Activated T-helper 1 cell treated with anti-CD3 and anti-CD28 coated beads, Interleukin-12 subunit alpha, Interleukin-12 subunit beta, Interleukin-2, Interleukin-4 antibody, amounts not matched to agents 30 ng/mL and 10 ng/mL and 1 ng/mL, durations not matched to agents 14 hours and 24 hours and 36 hours (primary cell): Measurements from ENCODE around the gene MYO5B. TPM values are rescaled to one million over a fixed set of nuclear protein-coding genes. Genes with fewer than 3 reads are reported as not detected.

Experiments
- DNase-seq: peaks from one replicate; pipeline ENCODE4 v3.0.0; 2021; ENCODE audit warnings: low spot score
- H3K27ac Mint-ChIP-seq: one replicate; pipeline ENCODE4 v1.8.0; 2021; ENCODE audit warnings: mild to moderate bottlenecking, mixed read lengths
- H3K27me3 Mint-ChIP-seq: one replicate; pipeline ENCODE4 v1.8.0; 2022; ENCODE audit warnings: mild to moderate bottlenecking, moderate library complexity, mixed read lengths; ENCODE audit not compliant: insufficient read depth
- H3K36me3 Mint-ChIP-seq: one replicate; pipeline ENCODE4 v1.8.0; 2021; ENCODE audit warnings: low read depth, mixed read lengths
- H3K4me1 Mint-ChIP-seq: one replicate; pipeline ENCODE4 v1.8.0; 2021; ENCODE audit warnings: low read depth, mixed read lengths
- H3K4me3 Mint-ChIP-seq: one replicate; pipeline ENCODE4 v1.8.0; 2021; ENCODE audit warnings: mild to moderate bottlenecking, moderate library complexity, mixed read lengths
- H3K9me3 Mint-ChIP-seq: one replicate; pipeline ENCODE4 v1.8.0; 2021; ENCODE audit warnings: mixed read lengths
- intact Hi-C: fragments of 100-400 bp; cut with micrococcal nuclease; formaldehyde crosslinking; loops from one replicate; pipeline ENCODE4 v1.15.1; 2024
- total RNA-seq: library from RNA; stranded (reverse); gene quantifications from 2 replicates; pipeline ENCODE4 v1.2.3, GENCODE V29; 2022

Gene MYO5B
- total RNA-seq, 1 donor from 2014 or later = not detected

GRCh38 chr18:50083708-50084107 lies 111.2 kb downstream of the MYO5B start:
- no peak overlapping the region for H3K27ac Mint-ChIP-seq
- no peaks in the 10 kb centered on the region for H3K27me3 Mint-ChIP-seq
- intact Hi-C loops = no loop called here
- no peak for DNase-seq
- no peaks in the 10 kb centered on the region for H3K9me3 Mint-ChIP-seq
- no peak overlapping the region for H3K4me3 Mint-ChIP-seq
- no peaks in the 10 kb centered on the region for H3K36me3 Mint-ChIP-seq
- no peaks in the 10 kb centered on the region for H3K4me1 Mint-ChIP-seq

- Mint-ChIP-seq H3K4me3 (no peak overlapping the region), H3K4me1 (no peaks in the 10 kb centered on the region), H3K27me3 (no peaks in the 10 kb centered on the region), H3K9me3 (no peaks in the 10 kb centered on the region), H3K36me3 (no peaks in the 10 kb centered on the region), H3K27ac (no peak overlapping the region)
- intact Hi-C loops = no loop called here
- no peak for DNase-seq
These were observed 113.9 kb downstream of the MYO5B start for GRCh38 chr18:50080932-50081560.

GRCh38 chr18:50080316-50080715 lies 114.6 kb downstream of the MYO5B start:
- H3K27ac Mint-ChIP-seq = no peak overlapping the region
- intact Hi-C loops = no loop called here
- no peak for DNase-seq
- H3K36me3 Mint-ChIP-seq = no peaks in the 10 kb centered on the region
- no peaks in the 10 kb centered on the region for H3K9me3 Mint-ChIP-seq
- H3K27me3 Mint-ChIP-seq = no peaks in the 10 kb centered on the region
- no peaks in the 10 kb centered on the region for H3K4me1 Mint-ChIP-seq
- H3K4me3 Mint-ChIP-seq = no peak overlapping the region

GRCh38 chr18:50079571-50080295 lies 115.2 kb downstream of the MYO5B start:
- no peak overlapping the region for H3K4me3 Mint-ChIP-seq
- intact Hi-C loops = no loop called here
- no peaks in the 10 kb centered on the region for H3K27me3 Mint-ChIP-seq
- H3K27ac Mint-ChIP-seq = no peak overlapping the region
- H3K4me1 Mint-ChIP-seq = no peaks in the 10 kb centered on the region
- no peaks in the 10 kb centered on the region for H3K36me3 Mint-ChIP-seq
- no peaks in the 10 kb centered on the region for H3K9me3 Mint-ChIP-seq
- no peak for DNase-seq

GRCh38 chr18:50076277-50076676 lies 118.7 kb downstream of the MYO5B start:
- Mint-ChIP-seq H3K4me1 (no peaks in the 10 kb centered on the region), H3K27me3 (no peaks in the 10 kb centered on the region), H3K27ac (no peak overlapping the region), H3K36me3 (no peaks in the 10 kb centered on the region), H3K4me3 (no peak overlapping the region), H3K9me3 (no peaks in the 10 kb centered on the region)
- no peak for DNase-seq
- intact Hi-C loops = no loop called here

- no peaks in the 10 kb centered on the region for H3K4me1 Mint-ChIP-seq
- no peaks in the 10 kb centered on the region for H3K36me3 Mint-ChIP-seq
- intact Hi-C loops = no loop called here
- no peak for DNase-seq
- no peak overlapping the region for H3K4me3 Mint-ChIP-seq
- no peaks in the 10 kb centered on the region for H3K27me3 Mint-ChIP-seq
- H3K27ac Mint-ChIP-seq = no peak overlapping the region
- H3K9me3 Mint-ChIP-seq = no peaks in the 10 kb centered on the region
These were observed 119.2 kb downstream of the MYO5B start for GRCh38 chr18:50075772-50076171.

- DNase-seq = no peak
- Mint-ChIP-seq H3K36me3 (no peaks in the 10 kb centered on the region), H3K4me1 (no peaks in the 10 kb centered on the region), H3K27ac (no peak overlapping the region), H3K4me3 (no peak overlapping the region), H3K9me3 (no peaks in the 10 kb centered on the region), H3K27me3 (no peaks in the 10 kb centered on the region)
- intact Hi-C loops = no loop called here
These were observed 120.5 kb downstream of the MYO5B start for GRCh38 chr18:50074404-50074803.

- no peaks in the 10 kb centered on the region for H3K36me3 Mint-ChIP-seq
- H3K27me3 Mint-ChIP-seq = no peaks in the 10 kb centered on the region
- DNase-seq = no peak
- H3K4me1 Mint-ChIP-seq = no peaks in the 10 kb centered on the region
- intact Hi-C loops = no loop called here
- no peak overlapping the region for H3K27ac Mint-ChIP-seq
- no peaks in the 10 kb centered on the region for H3K9me3 Mint-ChIP-seq
- no peak overlapping the region for H3K4me3 Mint-ChIP-seq
These were observed 121.6 kb downstream of the MYO5B start for GRCh38 chr18:50073319-50073718.

- intact Hi-C loops = no loop called here
- Mint-ChIP-seq H3K27ac (no peak overlapping the region), H3K27me3 (no peaks in the 10 kb centered on the region), H3K9me3 (no peaks in the 10 kb centered on the region), H3K4me3 (no peak overlapping the region), H3K36me3 (no peaks in the 10 kb centered on the region), H3K4me1 (no peaks in the 10 kb centered on the region)
- DNase-seq = no peak
These were observed 122.8 kb downstream of the MYO5B start for GRCh38 chr18:50072146-50072545.

GRCh38 chr18:50071397-50071796 lies 123.5 kb downstream of the MYO5B start:
- Mint-ChIP-seq H3K4me3 (no peak overlapping the region), H3K27me3 (no peaks in the 10 kb centered on the region), H3K27ac (no peak overlapping the region), H3K36me3 (no peaks in the 10 kb centered on the region), H3K9me3 (no peaks in the 10 kb centered on the region), H3K4me1 (no peaks in the 10 kb centered on the region)
- intact Hi-C loops = no loop called here
- no peak for DNase-seq

- H3K4me3 Mint-ChIP-seq = no peak overlapping the region
- no peaks in the 10 kb centered on the region for H3K9me3 Mint-ChIP-seq
- no peaks in the 10 kb centered on the region for H3K36me3 Mint-ChIP-seq
- intact Hi-C loops = no loop called here
- H3K27ac Mint-ChIP-seq = no peak overlapping the region
- H3K27me3 Mint-ChIP-seq = peaks cover 8% of the 10 kb centered on the region
- H3K4me1 Mint-ChIP-seq = no peaks in the 10 kb centered on the region
- no peak for DNase-seq
These were observed 125.5 kb downstream of the MYO5B start for GRCh38 chr18:50069422-50069821.

GRCh38 chr18:50065527-50065926 lies 129.4 kb downstream of the MYO5B start:
- no peaks in the 10 kb centered on the region for H3K36me3 Mint-ChIP-seq
- no peaks in the 10 kb centered on the region for H3K9me3 Mint-ChIP-seq

GRCh38 chr18:50065039-50065438 lies 129.9 kb downstream of the MYO5B start:
- no peak for DNase-seq
- H3K36me3 Mint-ChIP-seq = no peaks in the 10 kb centered on the region
- H3K9me3 Mint-ChIP-seq = no peaks in the 10 kb centered on the region
- intact Hi-C loops = no loop called here
- no peak overlapping the region for H3K4me3 Mint-ChIP-seq
- no peaks in the 10 kb centered on the region for H3K4me1 Mint-ChIP-seq
- H3K27ac Mint-ChIP-seq = no peak overlapping the region
- peaks cover 8% of the 10 kb centered on the region for H3K27me3 Mint-ChIP-seq

More at GRCh38 chr18:50065527-50065926, 129.4 kb downstream of the MYO5B start:
- peaks cover 8% of the 10 kb centered on the region for H3K27me3 Mint-ChIP-seq
- H3K27ac Mint-ChIP-seq = no peak overlapping the region
- intact Hi-C loops = no loop called here
- H3K4me1 Mint-ChIP-seq = no peaks in the 10 kb centered on the region
- no peak for DNase-seq
- no peak overlapping the region for H3K4me3 Mint-ChIP-seq
